ENCODE measurements around the gene PSME3. TPM values are rescaled to one million over a fixed set of nuclear protein-coding genes. Genes with fewer than 3 reads are reported as not detected.

Gene PSME3
- total RNA-seq, 1 donor from 2014 or later = 164 TPM

DNA sequence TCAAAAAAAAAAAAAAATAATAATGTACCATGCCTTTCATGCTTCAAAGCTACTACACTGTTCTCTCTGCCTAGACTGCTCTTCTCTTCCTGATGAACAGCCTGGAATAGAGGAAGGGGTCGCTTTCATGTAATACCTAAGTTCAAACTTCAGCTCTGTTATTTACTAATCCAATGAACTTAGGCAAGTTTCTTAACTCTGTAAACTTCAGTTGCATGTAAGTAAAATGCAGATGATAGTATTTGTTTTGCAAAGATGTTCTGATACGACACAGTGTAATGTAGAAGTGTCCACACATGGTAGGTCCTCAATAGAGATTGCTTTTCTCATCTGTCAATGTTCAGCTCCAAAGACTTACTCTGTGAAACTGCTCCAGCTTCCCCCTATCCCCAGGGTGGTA lies 41.2 kb upstream of the PSME3 start:
- Histone ChIP-seq H3K36me3 (ENCODE audit: control insufficient read depth, insufficient read depth, low read length) (peaks cover 1% of the 10 kb centered on the region), H3K27me3 (ENCODE audit: control insufficient read depth, insufficient read depth, low read length) (no peaks in the 10 kb centered on the region), H3K4me3 (ENCODE audit: low read depth, low read length) (no peak overlapping the region)
- DNase-seq (ENCODE audit: low read depth) = no peak
- TF ChIP-seq, protein P1, sequence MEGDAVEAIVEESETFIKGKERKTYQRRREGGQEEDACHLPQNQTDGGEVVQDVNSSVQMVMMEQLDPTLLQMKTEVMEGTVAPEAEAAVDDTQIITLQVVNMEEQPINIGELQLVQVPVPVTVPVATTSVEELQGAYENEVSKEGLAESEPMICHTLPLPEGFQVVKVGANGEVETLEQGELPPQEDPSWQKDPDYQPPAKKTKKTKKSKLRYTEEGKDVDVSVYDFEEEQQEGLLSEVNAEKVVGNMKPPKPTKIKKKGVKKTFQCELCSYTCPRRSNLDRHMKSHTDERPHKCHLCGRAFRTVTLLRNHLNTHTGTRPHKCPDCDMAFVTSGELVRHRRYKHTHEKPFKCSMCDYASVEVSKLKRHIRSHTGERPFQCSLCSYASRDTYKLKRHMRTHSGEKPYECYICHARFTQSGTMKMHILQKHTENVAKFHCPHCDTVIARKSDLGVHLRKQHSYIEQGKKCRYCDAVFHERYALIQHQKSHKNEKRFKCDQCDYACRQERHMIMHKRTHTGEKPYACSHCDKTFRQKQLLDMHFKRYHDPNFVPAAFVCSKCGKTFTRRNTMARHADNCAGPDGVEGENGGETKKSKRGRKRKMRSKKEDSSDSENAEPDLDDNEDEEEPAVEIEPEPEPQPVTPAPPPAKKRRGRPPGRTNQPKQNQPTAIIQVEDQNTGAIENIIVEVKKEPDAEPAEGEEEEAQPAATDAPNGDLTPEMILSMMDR (IDR thresholded peaks at IDR 0.05; ENCODE audit: insufficient read depth, low read length, poor library complexity, severe bottlenecking) = no peak

GRCh38 chr17:42792545-42792944 lies 40.7 kb upstream of the PSME3 start:
- no peak overlapping the region for H3K4me3 ChIP-seq (ENCODE audit: low read depth, low read length)
- TF ChIP-seq, protein P1 (IDR thresholded peaks at IDR 0.05; ENCODE audit: insufficient read depth, low read length, poor library complexity, severe bottlenecking) = no peak
- DNase-seq (ENCODE audit: low read depth) = no peak
- H3K27me3 ChIP-seq (ENCODE audit: control insufficient read depth, insufficient read depth, low read length) = no peaks in the 10 kb centered on the region
- peaks cover 1% of the 10 kb centered on the region for H3K36me3 ChIP-seq (ENCODE audit: control insufficient read depth, insufficient read depth, low read length)

DNA sequence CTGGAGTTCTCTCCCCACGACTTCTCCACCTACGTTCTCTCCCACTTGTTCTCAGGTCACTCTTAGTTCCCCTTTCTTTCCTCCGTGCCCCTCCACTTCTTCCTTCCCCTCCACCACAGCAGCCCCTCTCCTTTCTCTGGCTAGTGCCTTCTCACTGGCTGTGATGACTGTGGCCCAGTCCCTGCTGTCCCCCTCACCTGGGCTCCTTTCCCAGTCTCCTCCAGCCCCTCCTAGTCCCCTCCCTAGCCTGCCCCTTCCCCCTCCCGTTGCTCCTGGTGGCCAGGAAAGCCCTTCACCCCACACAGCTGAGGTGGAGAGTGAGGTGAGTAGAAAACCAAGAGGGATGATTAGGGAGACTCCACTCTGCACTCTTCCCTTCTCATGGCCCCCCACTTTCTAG lies 38.1 kb upstream of the PSME3 start:
- TF ChIP-seq, protein P1 (IDR thresholded peaks at IDR 0.05; ENCODE audit: insufficient read depth, low read length, poor library complexity, severe bottlenecking) = no peak
- no peak for DNase-seq (ENCODE audit: low read depth)
- Histone ChIP-seq H3K27me3 (ENCODE audit: control insufficient read depth, insufficient read depth, low read length) (no peaks in the 10 kb centered on the region), H3K36me3 (ENCODE audit: control insufficient read depth, insufficient read depth, low read length) (peaks cover 1% of the 10 kb centered on the region), H3K4me3 (ENCODE audit: low read depth, low read length) (no peak overlapping the region)

GRCh38 chr17:42795465-42795864 lies 37.7 kb upstream of the PSME3 start:
- H3K4me3 ChIP-seq (ENCODE audit: low read depth, low read length) = no peak overlapping the region
- H3K27me3 ChIP-seq (ENCODE audit: control insufficient read depth, insufficient read depth, low read length) = no peaks in the 10 kb centered on the region
- peaks cover 1% of the 10 kb centered on the region for H3K36me3 ChIP-seq (ENCODE audit: control insufficient read depth, insufficient read depth, low read length)
- TF ChIP-seq, protein P1 (IDR thresholded peaks at IDR 0.05; ENCODE audit: insufficient read depth, low read length, poor library complexity, severe bottlenecking) = no peak
- DNase-seq (ENCODE audit: low read depth) = no peak

DNA sequence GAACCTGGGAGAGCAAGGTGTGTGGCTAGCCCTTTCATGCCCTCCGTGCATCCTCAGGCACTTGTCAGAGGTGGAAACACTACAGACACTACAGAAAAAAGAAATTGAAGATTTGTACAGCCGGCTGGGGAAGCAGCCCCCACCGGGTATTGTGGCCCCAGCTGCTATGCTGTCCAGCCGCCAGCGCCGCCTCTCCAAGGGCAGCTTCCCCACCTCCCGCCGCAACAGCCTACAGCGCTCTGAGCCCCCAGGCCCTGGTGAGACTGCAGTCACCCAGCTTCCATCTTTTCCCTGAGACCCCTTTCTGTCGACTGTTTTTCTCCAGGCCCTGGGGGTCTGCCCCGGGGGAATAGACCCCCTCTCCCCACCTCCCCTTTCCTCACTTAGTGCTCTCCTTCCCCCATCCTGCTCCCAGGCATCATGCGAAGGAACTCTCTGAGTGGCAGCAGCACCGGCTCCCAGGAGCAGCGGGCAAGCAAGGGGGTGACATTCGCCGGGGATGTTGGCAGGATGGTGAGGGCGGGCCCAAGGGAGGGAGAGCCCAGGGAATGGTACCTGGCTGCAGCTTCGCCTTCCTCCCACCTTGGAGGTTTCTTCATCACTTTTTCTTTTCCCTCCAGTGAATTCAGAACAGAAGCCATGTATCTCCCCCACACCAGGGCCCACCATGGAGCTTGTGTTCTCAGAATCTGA lies 37.0 kb upstream of the PSME3 start:
- H3K27me3 ChIP-seq (ENCODE audit: control insufficient read depth, insufficient read depth, low read length) = no peaks in the 10 kb centered on the region
- TF ChIP-seq, protein P1 (IDR thresholded peaks at IDR 0.05; ENCODE audit: insufficient read depth, low read length, poor library complexity, severe bottlenecking) = no peak

More for the DNA sequence above, 37.0 kb upstream of the PSME3 start:
- DNase-seq (ENCODE audit: low read depth) = no peak
- no peak overlapping the region for H3K4me3 ChIP-seq (ENCODE audit: low read depth, low read length)
- H3K36me3 ChIP-seq (ENCODE audit: control insufficient read depth, insufficient read depth, low read length) = peaks cover 1% of the 10 kb centered on the region
